GM18526 (cell line): ENCODE measurements around the gene MEGF11.

Experiments
- POLR2A ChIP-seq: IDR thresholded peaks from 3 replicates; pipeline ENCODE4 v1.6.1; 2011; ENCODE audit not compliant: insufficient read length; ENCODE audit errors: extremely low read depth

Gene MEGF11

DNA sequence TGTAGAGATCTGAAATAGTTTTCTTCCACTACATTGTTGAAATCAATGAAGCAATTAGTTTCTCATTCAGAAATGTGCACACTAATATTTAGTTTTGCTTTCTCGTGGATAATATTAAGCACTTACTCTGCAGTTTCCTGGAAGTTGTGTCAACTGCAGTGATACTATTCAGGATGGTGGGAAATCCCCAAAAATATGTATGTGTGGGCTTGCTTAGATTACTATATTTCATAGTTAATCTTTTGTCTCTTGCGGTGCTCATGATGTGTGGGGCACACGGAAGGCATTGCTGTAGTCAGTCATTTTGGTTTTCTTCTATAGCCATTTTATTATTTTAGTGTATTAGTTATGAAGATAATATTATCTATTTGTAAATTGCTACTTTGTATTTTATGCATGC, 364.6 kb downstream of the MEGF11 start:
- TF ChIP-seq POLR2A = no peak

DNA sequence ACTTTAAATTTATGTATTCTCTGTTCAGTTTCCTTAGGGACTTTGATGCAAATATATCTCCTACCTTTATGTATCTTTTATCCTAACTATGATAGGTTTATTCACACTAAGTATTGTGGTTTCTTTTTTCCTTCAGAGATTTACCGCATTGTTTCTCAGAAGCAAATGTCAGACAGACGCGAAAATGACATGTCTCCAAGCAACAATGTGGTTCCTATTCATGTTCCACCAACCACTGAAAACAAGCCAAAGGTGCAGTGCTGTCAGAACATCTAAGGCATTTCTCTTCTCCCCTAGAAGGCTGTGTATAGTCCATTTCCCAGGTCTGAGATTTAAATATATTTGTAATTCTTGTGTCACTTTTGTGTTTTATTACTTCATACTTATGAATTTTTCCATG, 366.0 kb downstream of the MEGF11 start:
- TF ChIP-seq POLR2A = no peak

DNA sequence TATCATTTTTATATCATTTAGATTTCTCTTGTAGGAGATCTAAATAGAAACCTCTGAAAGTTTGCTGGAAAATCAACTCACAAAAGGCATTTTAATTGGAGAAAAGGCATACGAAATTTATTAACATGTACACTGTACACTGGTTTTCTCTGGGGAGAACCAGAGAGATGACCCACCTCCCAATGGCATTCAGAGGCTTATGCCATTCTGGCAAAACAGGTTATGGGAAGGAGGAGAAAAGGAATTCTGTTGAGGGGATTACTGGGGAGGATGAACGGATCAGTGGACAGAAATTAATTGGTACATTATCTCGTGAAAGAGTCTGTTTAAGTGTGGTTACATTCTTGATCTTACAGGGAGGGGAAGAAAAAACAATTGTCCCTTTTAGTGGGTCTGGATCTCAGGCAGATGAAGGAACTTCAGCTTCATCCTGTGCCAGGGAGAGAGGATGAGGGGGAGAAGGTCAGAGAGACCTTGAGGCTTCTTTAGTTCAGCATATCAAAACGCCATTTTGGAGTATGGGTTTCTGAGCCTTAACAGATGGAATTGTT, 367.8 kb downstream of the MEGF11 start:
- TF ChIP-seq POLR2A = no peak

DNA sequence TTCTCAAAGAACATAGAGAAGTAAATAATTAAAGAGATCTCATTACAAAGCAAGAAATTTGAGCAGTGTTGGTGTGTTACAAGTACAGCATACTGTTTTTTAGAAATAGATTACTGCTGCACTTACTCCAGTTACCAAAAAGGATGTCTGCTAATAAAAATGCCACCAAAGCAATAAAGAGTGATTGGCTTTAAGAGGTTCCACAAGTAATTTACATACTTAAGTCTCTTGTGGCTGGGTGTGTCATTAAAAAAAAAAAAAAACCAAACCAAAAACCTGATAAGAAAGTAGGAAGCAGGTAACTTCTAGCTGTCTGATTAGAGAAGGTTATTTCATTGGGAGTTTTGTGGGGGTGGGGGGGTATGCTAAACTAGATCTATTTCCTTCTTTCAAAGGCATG, 369.0 kb downstream of the MEGF11 start:
- TF ChIP-seq POLR2A = no peak

DNA sequence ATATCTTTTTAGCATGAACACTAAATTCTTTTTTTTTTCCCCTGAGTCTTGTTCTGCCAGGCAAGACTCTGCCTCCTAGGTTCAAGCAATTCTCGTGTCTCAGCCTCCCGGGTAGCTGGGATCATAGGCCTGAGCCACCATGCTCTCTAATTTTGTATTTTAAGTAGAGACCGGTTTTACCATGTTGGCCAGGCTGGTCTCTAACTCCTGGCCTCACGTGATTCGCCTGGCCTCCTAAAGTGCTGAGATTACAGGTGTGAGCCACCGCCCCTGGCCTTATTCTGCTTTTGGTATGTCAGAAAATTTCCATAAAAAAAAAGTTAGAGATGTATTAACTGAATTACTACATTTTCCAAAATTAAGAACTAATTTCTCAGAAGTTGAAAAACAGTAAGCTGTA, 370.0 kb downstream of the MEGF11 start:
- TF ChIP-seq POLR2A = no peak

DNA sequence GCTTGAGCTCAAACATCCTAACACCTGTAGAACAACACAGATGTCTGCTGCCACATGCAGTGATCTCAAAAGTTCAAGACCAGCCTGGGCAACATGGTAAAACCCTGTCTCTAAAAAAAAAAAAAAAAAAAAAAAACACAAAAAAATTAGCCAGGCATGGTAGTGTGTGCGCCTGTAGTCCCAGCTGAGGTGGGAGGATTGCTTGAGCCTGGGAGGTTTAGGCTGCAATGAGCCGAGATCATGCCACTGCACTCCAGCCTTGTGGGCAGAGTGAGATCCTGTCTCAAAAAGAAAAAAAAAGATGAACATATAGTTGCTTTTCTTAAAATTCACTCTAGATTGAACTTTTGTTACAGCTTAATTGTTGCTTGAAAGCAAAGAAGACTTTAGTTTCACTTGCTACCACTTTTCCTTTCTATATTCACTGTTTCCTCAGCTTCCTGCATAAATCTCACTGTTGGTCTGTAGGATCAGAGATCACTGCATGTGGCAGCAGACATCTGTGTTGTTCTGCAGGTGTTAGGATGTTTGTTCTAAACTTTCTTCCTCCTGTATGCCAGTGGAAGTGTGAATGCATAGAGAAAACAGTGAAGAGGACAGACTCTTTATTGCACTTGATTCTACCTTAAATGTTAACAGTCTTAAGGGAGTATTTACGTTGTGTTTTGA, 371.6 kb downstream of the MEGF11 start:
- no peak for TF ChIP-seq POLR2A

DNA sequence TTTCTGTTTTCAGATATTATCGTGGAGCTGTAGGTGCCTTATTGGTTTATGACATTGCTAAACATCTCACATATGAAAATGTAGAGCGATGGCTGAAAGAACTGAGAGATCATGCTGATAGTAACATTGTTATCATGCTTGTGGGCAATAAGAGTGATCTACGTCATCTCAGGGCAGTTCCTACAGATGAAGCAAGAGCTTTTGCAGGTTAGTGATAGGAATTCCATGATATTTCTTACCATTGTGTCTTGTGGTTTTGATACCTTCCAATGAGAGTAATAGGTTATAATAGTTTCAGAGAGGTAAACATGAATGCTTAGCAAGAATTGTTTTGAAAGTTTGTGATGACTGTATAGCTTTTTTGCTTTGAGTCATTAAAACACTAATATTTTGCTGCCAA, 375.8 kb downstream of the MEGF11 start:
- TF ChIP-seq POLR2A = no peak

DNA sequence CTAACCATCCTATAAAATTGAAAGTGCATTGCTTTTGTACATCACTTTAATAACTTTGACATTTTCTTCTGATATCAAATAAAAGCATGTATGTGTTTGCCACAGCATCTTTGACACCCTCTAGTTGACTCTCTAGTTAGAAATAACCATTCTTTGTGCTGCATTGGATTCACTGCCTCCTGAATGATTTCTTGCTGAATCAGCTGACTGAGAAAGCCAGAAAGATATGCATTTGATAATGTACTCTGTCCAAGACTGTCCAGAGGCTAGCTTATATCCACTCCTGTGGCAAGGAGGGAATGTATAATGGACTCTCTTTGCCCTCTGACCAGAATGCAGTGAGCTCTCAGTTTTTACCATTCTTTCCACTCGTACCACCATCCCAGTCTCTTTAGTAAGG, 378.1 kb downstream of the MEGF11 start:
- no peak for TF ChIP-seq POLR2A

DNA sequence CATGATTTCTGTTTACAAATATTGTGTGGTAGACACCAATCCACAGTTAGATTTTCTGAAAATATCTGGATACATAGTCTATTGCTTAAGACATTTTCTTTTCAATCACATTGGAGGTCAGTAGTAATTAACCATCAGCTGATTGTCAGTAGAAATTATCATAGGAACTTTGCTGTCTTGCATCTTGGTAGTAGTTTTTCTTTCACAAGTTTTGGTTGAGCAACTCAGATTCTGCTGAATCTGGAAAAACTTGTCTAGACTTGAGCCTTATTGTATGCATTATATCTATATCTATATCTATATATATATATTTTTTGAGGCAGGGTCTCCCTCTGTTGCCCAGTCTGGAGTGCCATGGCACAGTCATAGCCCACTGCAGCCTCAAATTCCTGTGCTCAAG, 380.3 kb downstream of the MEGF11 start:
- TF ChIP-seq POLR2A = no peak

DNA sequence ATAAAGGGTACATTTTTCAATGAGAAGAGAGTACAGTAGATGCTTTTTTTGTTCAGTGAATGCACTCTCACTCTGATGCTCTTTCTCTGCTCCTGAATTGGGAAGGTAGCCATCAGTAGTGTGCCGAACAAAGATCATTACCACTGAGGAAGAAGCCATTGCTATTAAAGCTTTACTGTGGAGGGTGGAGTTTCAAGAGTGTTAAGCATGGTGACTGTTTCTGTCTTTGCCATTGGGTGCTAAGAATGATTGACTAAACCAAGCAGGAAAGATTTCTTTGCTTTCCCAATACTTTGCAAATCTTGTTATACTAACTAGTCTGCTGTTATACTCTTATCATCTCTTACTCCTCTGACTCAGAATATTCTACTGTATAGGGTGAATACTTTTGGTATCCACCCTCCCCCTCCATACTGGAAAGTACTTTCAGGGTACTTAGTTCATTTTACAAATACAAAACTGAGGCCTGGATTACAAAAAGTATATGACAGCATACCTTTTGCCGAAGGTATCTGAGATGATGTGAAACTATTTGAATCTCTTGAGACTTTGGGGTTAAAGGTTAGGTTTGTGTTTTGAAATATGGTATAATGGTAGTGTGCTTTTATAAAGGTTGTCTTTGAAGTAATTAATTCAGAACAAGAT, 382.5 kb downstream of the MEGF11 start:
- TF ChIP-seq POLR2A = no peak

DNA sequence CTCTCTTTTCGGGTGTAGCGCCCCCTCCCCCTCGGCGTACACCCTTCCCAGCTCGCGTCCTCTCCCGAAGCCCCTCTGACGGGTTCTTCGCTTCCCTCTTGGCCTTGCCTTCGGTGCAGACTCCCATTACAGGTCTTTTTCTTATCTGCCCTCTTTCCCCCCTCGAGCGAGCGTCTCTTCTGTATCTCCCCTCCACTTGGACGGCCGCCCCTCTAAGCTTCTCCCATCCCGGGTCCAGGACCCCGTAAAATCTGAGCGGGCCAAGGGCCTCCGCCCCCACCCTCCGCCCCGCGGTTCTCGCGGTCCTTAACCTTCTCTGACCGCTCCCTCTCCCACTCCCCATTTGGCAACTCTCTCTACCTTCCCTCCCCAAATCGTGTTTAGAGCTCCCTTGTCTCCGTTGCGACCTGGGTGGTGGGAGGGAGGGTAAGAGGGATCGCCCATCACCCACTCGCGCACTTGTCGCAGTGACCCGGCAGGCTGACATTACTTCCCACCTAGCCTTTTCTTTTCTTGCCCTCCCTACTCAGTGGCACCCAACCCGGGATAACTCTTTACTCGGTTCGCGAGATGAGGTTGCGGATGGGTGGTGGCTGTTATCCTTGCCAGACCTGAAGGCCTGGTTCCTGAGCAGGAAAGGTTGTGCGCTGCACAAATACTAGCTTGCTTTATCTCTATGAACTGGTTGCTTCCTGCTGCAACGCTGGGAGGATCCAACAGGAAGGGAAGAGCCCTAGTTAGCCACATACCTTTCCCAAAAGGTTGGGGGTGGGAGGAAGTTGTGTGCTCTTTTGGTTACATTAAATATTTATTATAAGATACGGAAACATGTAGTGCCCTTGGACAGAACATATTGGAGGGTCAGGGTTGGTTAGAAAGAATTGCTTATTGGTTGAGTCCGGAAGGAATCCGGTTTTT, 383.3 kb downstream of the MEGF11 start:
- no peak for TF ChIP-seq POLR2A

DNA sequence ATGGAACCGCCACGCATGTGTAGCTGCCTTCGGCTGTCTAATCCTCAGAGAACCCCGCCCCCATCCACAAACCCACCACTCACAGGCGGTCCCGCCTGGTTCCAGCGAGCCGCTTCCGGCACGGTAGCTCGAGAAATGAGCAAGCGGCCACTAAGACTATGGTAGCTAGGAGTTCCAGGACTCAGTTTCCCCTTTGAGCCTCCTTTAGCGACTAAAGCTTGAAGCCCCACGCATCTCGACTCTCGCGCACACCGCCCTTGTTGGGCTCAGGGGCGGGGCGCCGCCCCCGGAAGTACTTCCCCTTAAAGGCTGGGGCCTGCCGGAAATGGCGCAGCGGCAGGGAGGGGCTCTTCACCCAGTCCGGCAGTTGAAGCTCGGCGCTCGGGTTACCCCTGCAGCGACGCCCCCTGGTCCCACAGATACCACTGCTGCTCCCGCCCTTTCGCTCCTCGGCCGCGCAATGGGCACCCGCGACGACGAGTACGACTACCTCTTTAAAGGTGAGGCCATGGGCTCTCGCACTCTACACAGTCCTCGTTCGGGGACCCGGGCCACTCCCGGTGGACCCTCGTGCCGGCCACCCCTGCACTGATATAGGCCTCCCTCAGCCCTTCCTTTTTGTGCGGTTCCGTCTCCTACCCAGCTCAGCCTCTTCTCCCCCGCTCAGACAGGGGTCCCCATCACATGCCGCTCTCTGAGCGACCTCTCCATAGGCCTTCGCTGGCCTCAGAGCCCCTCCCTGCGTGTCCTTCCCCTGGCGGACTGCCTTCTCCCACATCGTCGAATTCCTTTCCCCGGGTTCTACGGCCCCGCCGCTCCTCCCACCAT, 384.2 kb downstream of the MEGF11 start, which contains the start of gene RAB11A:
Gene RAB11A, plus strand, starts transcription at position 366 of the 828 bp plus-strand sequence. Its CDS starts 95 bp downstream, at position 461.
- TF ChIP-seq POLR2A = peak; percentile 96

DNA sequence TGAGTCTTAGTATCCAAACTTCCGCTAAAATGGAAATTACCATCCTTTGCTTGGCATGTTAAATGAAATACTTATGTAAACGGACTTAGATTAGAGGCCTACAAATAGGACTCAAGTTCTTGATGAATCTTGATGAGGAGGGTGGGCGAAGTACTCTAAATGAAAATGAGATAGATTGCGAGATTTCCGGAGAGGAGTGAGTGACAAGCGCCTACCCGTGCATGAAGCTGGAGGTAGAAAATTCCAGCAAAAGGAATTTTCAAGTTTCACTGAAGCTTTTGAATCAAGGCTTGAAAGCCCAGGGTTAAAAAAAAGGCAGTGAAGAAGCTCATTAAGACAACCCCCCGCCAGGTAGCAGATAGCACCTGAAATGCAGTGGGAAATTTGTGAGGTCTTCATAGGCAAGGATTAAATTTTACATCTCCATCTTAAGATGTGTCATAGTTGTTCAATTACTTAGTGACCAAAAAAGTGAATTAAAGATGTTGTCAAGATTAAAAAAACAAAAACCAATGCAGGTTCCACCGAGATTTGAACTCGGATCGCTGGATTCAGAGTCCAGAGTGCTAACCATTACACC, 384.9 kb downstream of the MEGF11 start:
- no peak for TF ChIP-seq POLR2A

DNA sequence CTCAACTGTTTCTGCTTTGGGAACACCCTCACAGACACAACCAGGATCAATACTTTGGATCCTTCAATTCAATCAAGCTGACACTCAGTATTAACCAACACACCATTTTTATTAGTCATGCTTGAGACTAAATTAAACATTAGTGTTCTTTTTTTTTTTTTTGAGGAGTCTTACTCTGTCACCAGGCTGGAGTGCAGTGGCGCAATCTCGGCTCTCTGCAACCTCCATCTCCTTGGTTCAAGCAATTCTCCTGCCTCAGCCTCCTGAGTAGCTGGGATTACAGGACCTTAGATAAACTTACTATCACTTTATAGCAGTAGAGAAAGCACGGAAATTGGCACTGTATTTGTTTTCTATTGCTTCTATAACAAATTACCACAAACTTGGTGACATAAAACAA, 386.3 kb downstream of the MEGF11 start:
- no peak for TF ChIP-seq POLR2A
